Epithelial cell of proximal tubule (primary cell): ENCODE data around the gene MFSD12. TPM values are rescaled to one million over a fixed set of nuclear protein-coding genes. Genes with fewer than 3 reads are reported as not detected.

ENCODE experiments used
- DNase-seq: peaks from one replicate; pipeline ENCODE4 v3.0.0-alpha.2; 2011; ENCODE audit warnings: low read depth
- H3K4me3 ChIP-seq: 2 replicates; pipeline ENCODE4 v1.5.1; 2011; ENCODE audit warnings: low read depth, mild to moderate bottlenecking, low read length
- CTCF ChIP-seq: conservative IDR thresholded peaks from 2 replicates; pipeline ENCODE4 v1.5.1; 2012; ENCODE audit warnings: low read depth, mild to moderate bottlenecking, low read length
- total RNA-seq: library from RNA; depleted of rRNA; stranded (reverse); fragments of >200 nt; gene quantifications from 2 replicates; pipeline ENCODE4 v1.2.3, GENCODE V29; 2015

Gene MFSD12
- total RNA-seq, 1 donor from 2014 or later, result 260 TPM

- no peak overlapping the region for H3K4me3 ChIP-seq
- DNase-seq, result no peak
Observed at GRCh38 chr19:3535981-3536380, 21.4 kb downstream of the MFSD12 start.

GRCh38 chr19:3535563-3535965, 21.8 kb downstream of the MFSD12 start:
- TF ChIP-seq CTCF, result no peak
- H3K4me3 ChIP-seq, result no peak overlapping the region
- DNase-seq, result no peak

More at GRCh38 chr19:3535981-3536380, 21.4 kb downstream of the MFSD12 start:
- TF ChIP-seq CTCF, result no peak

GRCh38 chr19:3535235-3535535, 22.2 kb downstream of the MFSD12 start:
- DNase-seq, result no peak
- no peak for TF ChIP-seq CTCF
- no peak overlapping the region for H3K4me3 ChIP-seq

- no peak overlapping the region for H3K4me3 ChIP-seq
- DNase-seq, result no peak
- no peak for TF ChIP-seq CTCF
Observed at GRCh38 chr19:3534375-3535234, 22.8 kb downstream of the MFSD12 start.

- no peak overlapping the region for H3K4me3 ChIP-seq
- TF ChIP-seq CTCF, result no peak
- DNase-seq, result no peak
Observed at GRCh38 chr19:3533563-3534216, 23.7 kb downstream of the MFSD12 start.

- no peak for DNase-seq
- TF ChIP-seq CTCF, result no peak
- no peak overlapping the region for H3K4me3 ChIP-seq
Observed at GRCh38 chr19:3533033-3533432, 24.4 kb downstream of the MFSD12 start.

GRCh38 chr19:3532154-3532786, 25.1 kb downstream of the MFSD12 start:
- DNase-seq, result no peak
- no peak for TF ChIP-seq CTCF

More at GRCh38 chr19:3532154-3532786, 25.1 kb downstream of the MFSD12 start:
- no peak overlapping the region for H3K4me3 ChIP-seq
